GM23338 (cell line): ENCODE results near the gene SNAPC4. TPM values are rescaled to one million over a fixed set of nuclear protein-coding genes. Genes with fewer than 3 reads are reported as not detected.

Experiments
- ATAC-seq: fragments of 200-7000 bp; cut with Tn5 transposase; 3 replicates; pipeline ENCODE4 v1.9.1; 2020
- DNase-seq: peaks from one replicate; pipeline ENCODE4 v3.0.0-alpha.2; 2015; ENCODE audit warnings: low spot score
- H2AFZ ChIP-seq: fragments of 200-600 bp; sonication (generic); 2 replicates; pipeline ENCODE4 v1.8.0; 2016; ENCODE audit warnings: antibody characterized with exemption, mild to moderate bottlenecking, moderate library complexity
- H3F3A ChIP-seq: fragments of 200-600 bp; sonication (generic); replicated peaks from 2 replicates; pipeline ENCODE4 v1.8.0; 2017; ENCODE audit warnings: antibody characterized with exemption, mixed run types, low read depth
- H3K27ac ChIP-seq: fragments of 200-600 bp; sonication (generic); 2 replicates; pipeline ENCODE4 v1.6.1; 2016; ENCODE audit warnings: low read depth
- H3K27me3 ChIP-seq: fragments of 200-600 bp; sonication (generic); 2 replicates; pipeline ENCODE4 v1.8.0; 2016; ENCODE audit warnings: mild to moderate bottlenecking, mixed run types, moderate library complexity; ENCODE audit not compliant: insufficient read depth
- H3K36me3 ChIP-seq: fragments of 200-600 bp; sonication (generic); 2 replicates; pipeline ENCODE4 v1.8.0; 2016; ENCODE audit warnings: mild to moderate bottlenecking; ENCODE audit not compliant: insufficient read depth
- H3K4me1 ChIP-seq: fragments of 200-600 bp; sonication (generic); 2 replicates; pipeline ENCODE4 v1.8.0; 2016; ENCODE audit warnings: mild to moderate bottlenecking, moderate library complexity; ENCODE audit not compliant: insufficient read depth
- H3K4me2 ChIP-seq: fragments of 200-600 bp; sonication (generic); 2 replicates; pipeline ENCODE4 v1.7.1; 2017; ENCODE audit warnings: mixed run types
- H3K4me3 ChIP-seq: fragments of 200-600 bp; sonication (generic); 2 replicates; pipeline ENCODE4 v1.6.1; 2016; ENCODE audit warnings: mixed run types
- H3K79me2 ChIP-seq: fragments of 200-600 bp; sonication (generic); replicated peaks from 2 replicates; pipeline ENCODE4 v1.8.0; 2017; ENCODE audit warnings: mild to moderate bottlenecking; ENCODE audit not compliant: insufficient read depth
- H3K9me2 ChIP-seq: fragments of 200-600 bp; sonication (generic); 2 replicates; pipeline ENCODE4 v1.8.0; 2017; ENCODE audit not compliant: insufficient read depth
- H4K20me1 ChIP-seq: fragments of 200-600 bp; sonication (generic); replicated peaks from 2 replicates; pipeline ENCODE4 v1.8.0; 2017; ENCODE audit warnings: mild to moderate bottlenecking; ENCODE audit not compliant: insufficient read depth
- H3K27ac Mint-ChIP-seq: 2 replicates; pipeline ENCODE4 v1.8.0; 2020; ENCODE audit warnings: inconsistent platforms, mild to moderate bottlenecking, moderate library complexity, mixed read lengths
- H3K27me3 Mint-ChIP-seq: 3 replicates; pipeline ENCODE4 v1.8.0; 2022; ENCODE audit warnings: low read depth, mild to moderate bottlenecking, moderate library complexity, mixed read lengths, inconsistent platforms; ENCODE audit not compliant: insufficient read depth, poor library complexity
- H3K36me3 Mint-ChIP-seq: 3 replicates; pipeline ENCODE4 v1.8.0; 2021; ENCODE audit warnings: low read depth, mild to moderate bottlenecking, inconsistent platforms, moderate library complexity, mixed read lengths
- H3K4me1 Mint-ChIP-seq: 3 replicates; pipeline ENCODE4 v1.8.0; 2020; ENCODE audit warnings: mild to moderate bottlenecking, inconsistent platforms, mixed read lengths
- H3K4me3 Mint-ChIP-seq: 3 replicates; pipeline ENCODE4 v1.8.0; 2021; ENCODE audit warnings: moderate library complexity, mild to moderate bottlenecking, inconsistent platforms, mixed read lengths
- H3K9me3 Mint-ChIP-seq: 3 replicates; pipeline ENCODE4 v1.8.0; 2020; ENCODE audit warnings: moderate library complexity, mild to moderate bottlenecking, inconsistent platforms, mixed read lengths
- CREB1 ChIP-seq: fragments of 250-450 bp; sonication (Bioruptor Pico); IDR thresholded peaks from 2 replicates; pipeline ENCODE4 v1.5.0; 2020; ENCODE audit warnings: low read depth, mild to moderate bottlenecking, moderate library complexity
- CTCF ChIP-seq, 2 experiments: fragments of 200-600 bp in 1 of 2; sonication (generic) in 1 of 2; conservative IDR thresholded peaks; 2 replicates each; pipeline versions ENCODE4 v1.5.1 to v1.6.1; 2016 to 2017; ENCODE audit warnings: antibody characterized with exemption in 2 of 2, low read depth in 2 of 2, mild to moderate bottlenecking in 2 of 2, moderate library complexity in 1 of 2
- ETS1 ChIP-seq: IDR thresholded peaks from 2 replicates; pipeline ENCODE4 v1.6.1; 2016; ENCODE audit warnings: antibody characterized with exemption
- EZH2 ChIP-seq: fragments of 200-600 bp; sonication (generic); IDR thresholded peaks from one replicate; pipeline ENCODE4 v1.8.0; 2017; ENCODE audit warnings: antibody characterized with exemption, mild to moderate bottlenecking, low read depth; ENCODE audit not compliant: unreplicated experiment
- EZH2phosphoT487 ChIP-seq: fragments of 200-600 bp; sonication (generic); IDR thresholded peaks from one replicate; pipeline ENCODE4 v1.8.1; 2018; ENCODE audit warnings: antibody characterized with exemption; ENCODE audit not compliant: unreplicated experiment
- JUNB ChIP-seq: IDR thresholded peaks from one replicate; pipeline ENCODE4 v1.6.1; 2016; ENCODE audit warnings: antibody characterized with exemption; ENCODE audit not compliant: unreplicated experiment
- NANOG ChIP-seq: IDR thresholded peaks from 2 replicates; pipeline ENCODE4 v1.6.1; 2016; ENCODE audit warnings: antibody characterized with exemption, borderline replicate concordance
- POLR2AphosphoS5 ChIP-seq: IDR thresholded peaks from 2 replicates; pipeline ENCODE4 v1.6.1; 2016; ENCODE audit warnings: antibody characterized with exemption, low read depth
- REST ChIP-seq: IDR thresholded peaks from one replicate; pipeline ENCODE4 v1.6.1; 2018; ENCODE audit warnings: antibody characterized with exemption; ENCODE audit not compliant: unreplicated experiment
- STAT1 ChIP-seq: IDR thresholded peaks from one replicate; pipeline ENCODE4 v1.6.1; 2016; ENCODE audit warnings: antibody characterized with exemption; ENCODE audit not compliant: unreplicated experiment
- ZNF114 ChIP-seq: fragments of 250-450 bp; sonication (Bioruptor Pico); IDR thresholded peaks from 2 replicates; pipeline ENCODE4 v1.5.0; 2020; ENCODE audit warnings: mild to moderate bottlenecking, moderate library complexity
- ZNF331 ChIP-seq: fragments of 250-450 bp; sonication (Bioruptor Pico); IDR thresholded peaks from 2 replicates; pipeline ENCODE4 v1.5.0; 2020; ENCODE audit warnings: low read depth, mild to moderate bottlenecking, moderate library complexity
- ZNF462 ChIP-seq: fragments of 250-450 bp; sonication (Bioruptor Pico); IDR thresholded peaks from 2 replicates; pipeline ENCODE4 v1.5.0; 2020; ENCODE audit warnings: mild to moderate bottlenecking, moderate library complexity
- polyA plus RNA-seq: library from polyadenylated mRNA; unstranded; fragments of >200 nt; fragmentation: Nextera tagmentation; extraction: Ambion mirVana; gene quantifications from 2 replicates; pipeline ENCODE4 v1.2.1, GENCODE V29; 2016
- total RNA-seq: library from RNA; depleted of rRNA; stranded (reverse); fragments of >200 nt; shearing (Covaris generic); gene quantifications from 2 replicates; pipeline ENCODE4 v1.2.3, GENCODE V29; 2014

Gene SNAPC4
- total and polyA plus RNA-seq, 2 experiments from 2014 or later: 8.8 to 22.7 TPM

GRCh38 chr9:136386018-136386417 lies 14.0 kb downstream of the SNAPC4 start:
- Histone ChIP-seq H3F3A (0 out of 2 replicates have a peak, but pooled peaks cover 3% of the 10 kb centered on the region), H3K36me3 (peaks cover 25% of the 10 kb centered on the region), H3K4me1 (no peaks in the 10 kb centered on the region), H3K4me2 (no peak overlapping the region), H3K27ac (no peak overlapping the region), H3K4me3 (no peak overlapping the region), H3K27me3 (no peaks in the 10 kb centered on the region), H3K9me2 (no peaks in the 10 kb centered on the region), H3K79me2 (0 out of 2 replicates have a peak, but pooled peaks cover 2% of the 10 kb centered on the region), H2AFZ (no peak overlapping the region), H4K20me1 (peaks cover 12% of the 10 kb centered on the region)
- Mint-ChIP-seq H3K36me3 (peaks cover 71% of the 10 kb centered on the region), H3K27ac (no peak overlapping the region), H3K4me1 (no peaks in the 10 kb centered on the region), H3K27me3 (peaks cover 1% of the 10 kb centered on the region), H3K4me3 (no peak overlapping the region), H3K9me3 (no peaks in the 10 kb centered on the region)
- DNase-seq (no peak), ATAC-seq (no peak)
- TF ChIP-seq REST (no peak), EZH2phosphoT487 (no peak), ZNF331 (CRISPR knock-in tag) (no peak), CTCF (conservative IDR thresholded peaks at IDR 0.05; ENCODE audit: low read depth in 2 of 2) (no peak), CREB1 (CRISPR knock-in tag) (no peak), ETS1 (no peak), ZNF462 (no peak), POLR2AphosphoS5 (no peak), JUNB (no peak), STAT1 (no peak), EZH2 (no peak), NANOG (no peak), ZNF114 (CRISPR knock-in tag) (no peak)
